ENCODE data around the gene KIAA1755. TPM values are rescaled to one million over a fixed set of nuclear protein-coding genes. Genes with fewer than 3 reads are reported as not detected.

Gene KIAA1755
- polyA plus RNA-seq, 1 of the 3 experiments (the other 2 are of a cell fraction) = 0.54 TPM

DNA sequence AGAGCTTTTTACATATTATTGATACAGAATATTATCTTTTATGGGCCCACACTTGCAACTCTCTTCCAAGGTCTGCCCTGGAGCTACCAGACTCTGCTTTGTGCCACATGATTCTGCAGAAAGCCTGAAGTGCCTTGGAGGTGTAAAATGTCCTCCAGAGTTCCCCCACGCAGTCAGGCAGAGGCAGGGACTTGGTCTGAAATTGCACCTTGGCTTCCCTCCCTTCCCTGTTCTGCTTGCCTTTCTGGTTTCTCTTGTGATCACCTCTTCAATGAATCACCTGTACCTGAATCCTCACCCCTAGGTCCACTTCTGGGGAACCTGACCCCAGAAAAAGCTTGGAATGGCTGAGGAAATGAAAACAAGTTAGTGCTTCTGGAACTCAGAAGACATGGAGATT, 52.4 kb downstream of the KIAA1755 start:
- no peaks in the 10 kb centered on the region for H3K27me3 ChIP-seq (ENCODE audit: insufficient read depth)
- no peak overlapping the region for H3K4me2 ChIP-seq
- peaks cover 4% of the 10 kb centered on the region for H3F3A ChIP-seq (replicated peaks; ENCODE audit: insufficient read depth)
- H3K9me2 ChIP-seq = no peaks in the 10 kb centered on the region
- no peaks in the 10 kb centered on the region for H3K9me3 ChIP-seq
- no peaks in the 10 kb centered on the region for H3K79me2 ChIP-seq (ENCODE audit: insufficient read depth)
- no peak overlapping the region for H3K4me3 ChIP-seq (ENCODE audit: low read depth in 2 of 2, low read length in 1 of 2)
- DNase-seq = peak; percentile 1
- H2AFZ ChIP-seq (ENCODE audit: low read depth) = no peak overlapping the region
- CTCF ChIA-PET = interaction anchor here (0.7 to 9.4 kb wide), 7 partner anchors 8 to 150 kb away, joined by 3 to 95 read pairs (median 4); no protein-coding TSS in a partner anchor
- TF ChIP-seq CHD2 (IDR thresholded peaks at IDR 0.05; ENCODE audit: low read length, partially characterized antibody) (no peak), RCOR1 (IDR thresholded peaks at IDR 0.05; ENCODE audit: low read length) (no peak), POLR2AphosphoS5 (IDR thresholded peaks at IDR 0.05; ENCODE audit: low read depth, low read length) (no peak), ELF1 (IDR thresholded peaks at IDR 0.05) (no peak), FOSL2 (IDR thresholded peaks at IDR 0.05; ENCODE audit: borderline replicate concordance, low read depth) (no peak)
- TF ChIP-seq, protein P1, sequence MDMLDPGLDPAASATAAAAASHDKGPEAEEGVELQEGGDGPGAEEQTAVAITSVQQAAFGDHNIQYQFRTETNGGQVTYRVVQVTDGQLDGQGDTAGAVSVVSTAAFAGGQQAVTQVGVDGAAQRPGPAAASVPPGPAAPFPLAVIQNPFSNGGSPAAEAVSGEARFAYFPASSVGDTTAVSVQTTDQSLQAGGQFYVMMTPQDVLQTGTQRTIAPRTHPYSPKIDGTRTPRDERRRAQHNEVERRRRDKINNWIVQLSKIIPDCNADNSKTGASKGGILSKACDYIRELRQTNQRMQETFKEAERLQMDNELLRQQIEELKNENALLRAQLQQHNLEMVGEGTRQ (IDR thresholded peaks at IDR 0.05; ENCODE audit: borderline replicate concordance, low read depth, low read length) = no peak
- TF ChIP-seq, protein P2, sequence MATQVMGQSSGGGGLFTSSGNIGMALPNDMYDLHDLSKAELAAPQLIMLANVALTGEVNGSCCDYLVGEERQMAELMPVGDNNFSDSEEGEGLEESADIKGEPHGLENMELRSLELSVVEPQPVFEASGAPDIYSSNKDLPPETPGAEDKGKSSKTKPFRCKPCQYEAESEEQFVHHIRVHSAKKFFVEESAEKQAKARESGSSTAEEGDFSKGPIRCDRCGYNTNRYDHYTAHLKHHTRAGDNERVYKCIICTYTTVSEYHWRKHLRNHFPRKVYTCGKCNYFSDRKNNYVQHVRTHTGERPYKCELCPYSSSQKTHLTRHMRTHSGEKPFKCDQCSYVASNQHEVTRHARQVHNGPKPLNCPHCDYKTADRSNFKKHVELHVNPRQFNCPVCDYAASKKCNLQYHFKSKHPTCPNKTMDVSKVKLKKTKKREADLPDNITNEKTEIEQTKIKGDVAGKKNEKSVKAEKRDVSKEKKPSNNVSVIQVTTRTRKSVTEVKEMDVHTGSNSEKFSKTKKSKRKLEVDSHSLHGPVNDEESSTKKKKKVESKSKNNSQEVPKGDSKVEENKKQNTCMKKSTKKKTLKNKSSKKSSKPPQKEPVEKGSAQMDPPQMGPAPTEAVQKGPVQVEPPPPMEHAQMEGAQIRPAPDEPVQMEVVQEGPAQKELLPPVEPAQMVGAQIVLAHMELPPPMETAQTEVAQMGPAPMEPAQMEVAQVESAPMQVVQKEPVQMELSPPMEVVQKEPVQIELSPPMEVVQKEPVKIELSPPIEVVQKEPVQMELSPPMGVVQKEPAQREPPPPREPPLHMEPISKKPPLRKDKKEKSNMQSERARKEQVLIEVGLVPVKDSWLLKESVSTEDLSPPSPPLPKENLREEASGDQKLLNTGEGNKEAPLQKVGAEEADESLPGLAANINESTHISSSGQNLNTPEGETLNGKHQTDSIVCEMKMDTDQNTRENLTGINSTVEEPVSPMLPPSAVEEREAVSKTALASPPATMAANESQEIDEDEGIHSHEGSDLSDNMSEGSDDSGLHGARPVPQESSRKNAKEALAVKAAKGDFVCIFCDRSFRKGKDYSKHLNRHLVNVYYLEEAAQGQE (IDR thresholded peaks at IDR 0.05; ENCODE audit: low read depth, low read length) = no peak
- no peaks in the 10 kb centered on the region for H4K20me1 ChIP-seq (ENCODE audit: insufficient read depth)
- 86% methylated on average over 1 of the region's 1 CpG for WGBS (ENCODE audit: low lambda C conversion rate)
- H3K36me3 ChIP-seq (replicated peaks in 1 of 2; ENCODE audit: control insufficient read depth in 1 of 2, insufficient read depth in 2 of 2, low read length in 1 of 2) = no peaks in the 10 kb centered on the region
- POLR2A ChIA-PET = no interaction called here
- no peak overlapping the region for H3K9ac ChIP-seq
- H3K4me1 ChIP-seq (ENCODE audit: control insufficient read depth in 1 of 2, insufficient read depth in 2 of 2, low read depth in 1 of 2, low read length in 1 of 2) = peaks cover 5 to 22% of the 10 kb centered on the region in 2 experiments; a peak in 3 of 4 replicates
- no peak overlapping the region for H3K27ac ChIP-seq (ENCODE audit: low read depth in 2 of 2, low read length in 1 of 2)

DNA sequence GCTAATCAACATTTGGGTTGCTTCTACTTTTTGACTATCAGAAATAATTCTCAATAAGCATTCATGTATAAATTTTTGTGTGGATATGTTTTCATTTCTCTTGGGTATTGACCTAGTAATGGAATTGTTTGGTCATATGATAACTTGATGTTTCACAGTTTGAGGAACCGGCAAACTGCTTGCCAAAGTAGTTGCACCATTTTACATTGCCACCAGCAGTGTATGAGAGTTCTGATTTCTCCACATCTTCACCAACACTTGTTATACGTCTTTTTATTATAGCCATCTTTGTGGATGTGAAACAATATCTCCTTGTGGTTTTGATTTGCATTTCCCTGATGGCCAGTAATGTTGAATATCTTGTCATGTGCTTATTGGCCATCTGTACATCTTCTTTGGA, 52.9 kb downstream of the KIAA1755 start:
- Histone ChIP-seq H3K4me3 (ENCODE audit: low read depth in 2 of 2, low read length in 1 of 2) (no peak overlapping the region), H3K4me1 (ENCODE audit: control insufficient read depth in 1 of 2, insufficient read depth in 2 of 2, low read depth in 1 of 2, low read length in 1 of 2) (peaks cover 5 to 22% of the 10 kb centered on the region in 2 experiments; a peak in 3 of 4 replicates), H3K27me3 (ENCODE audit: insufficient read depth) (no peaks in the 10 kb centered on the region), H3K9me2 (no peaks in the 10 kb centered on the region), H3F3A (replicated peaks; ENCODE audit: insufficient read depth) (peaks cover 4% of the 10 kb centered on the region), H3K36me3 (replicated peaks in 1 of 2; ENCODE audit: control insufficient read depth in 1 of 2, insufficient read depth in 2 of 2, low read length in 1 of 2) (no peaks in the 10 kb centered on the region), H3K27ac (ENCODE audit: low read depth in 2 of 2, low read length in 1 of 2) (no peak overlapping the region), H4K20me1 (ENCODE audit: insufficient read depth) (no peaks in the 10 kb centered on the region), H3K9ac (no peak overlapping the region), H3K9me3 (no peaks in the 10 kb centered on the region), H3K4me2 (no peak overlapping the region), H3K79me2 (ENCODE audit: insufficient read depth) (no peaks in the 10 kb centered on the region), H2AFZ (ENCODE audit: low read depth) (no peak overlapping the region)
- WGBS (ENCODE audit: low lambda C conversion rate) = 96% methylated on average over 2 of the region's 2 CpGs
- ChIA-PET POLR2A (no interaction called here), CTCF (interaction anchor here (0.6 to 9.4 kb wide), 7 partner anchors 10 to 150 kb away, joined by 3 to 95 read pairs (median 4); no protein-coding TSS in a partner anchor)
- no peak for TF ChIP-seq TEAD4 (IDR thresholded peaks at IDR 0.05; ENCODE audit: borderline replicate concordance, insufficient read depth)
- TF ChIP-seq, protein P3, sequence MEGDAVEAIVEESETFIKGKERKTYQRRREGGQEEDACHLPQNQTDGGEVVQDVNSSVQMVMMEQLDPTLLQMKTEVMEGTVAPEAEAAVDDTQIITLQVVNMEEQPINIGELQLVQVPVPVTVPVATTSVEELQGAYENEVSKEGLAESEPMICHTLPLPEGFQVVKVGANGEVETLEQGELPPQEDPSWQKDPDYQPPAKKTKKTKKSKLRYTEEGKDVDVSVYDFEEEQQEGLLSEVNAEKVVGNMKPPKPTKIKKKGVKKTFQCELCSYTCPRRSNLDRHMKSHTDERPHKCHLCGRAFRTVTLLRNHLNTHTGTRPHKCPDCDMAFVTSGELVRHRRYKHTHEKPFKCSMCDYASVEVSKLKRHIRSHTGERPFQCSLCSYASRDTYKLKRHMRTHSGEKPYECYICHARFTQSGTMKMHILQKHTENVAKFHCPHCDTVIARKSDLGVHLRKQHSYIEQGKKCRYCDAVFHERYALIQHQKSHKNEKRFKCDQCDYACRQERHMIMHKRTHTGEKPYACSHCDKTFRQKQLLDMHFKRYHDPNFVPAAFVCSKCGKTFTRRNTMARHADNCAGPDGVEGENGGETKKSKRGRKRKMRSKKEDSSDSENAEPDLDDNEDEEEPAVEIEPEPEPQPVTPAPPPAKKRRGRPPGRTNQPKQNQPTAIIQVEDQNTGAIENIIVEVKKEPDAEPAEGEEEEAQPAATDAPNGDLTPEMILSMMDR (IDR thresholded peaks at IDR 0.05) = no peak
- no peak for DNase-seq

Measured in SK-N-SH (cell line).